ENCODE measurements around the gene DLG2. TPM values are rescaled to one million over a fixed set of nuclear protein-coding genes. Genes with fewer than 3 reads are reported as not detected.

The DLG2 gene
- total RNA-seq, 1 experiment from 2014 or later, result 2.7 TPM

- H3K9me2 ChIP-seq (replicated peaks; ENCODE audit: insufficient read depth, low read length), result no peaks in the 10 kb centered on the region
Observed at GRCh38 chr11:83768489-83768888, 1858.7 kb downstream of the DLG2 start.

GRCh38 chr11:83766932-83767331, 1860.2 kb downstream of the DLG2 start:
- Histone ChIP-seq H3K9ac (ENCODE audit: low read length) (no peak overlapping the region), H2AFZ (ENCODE audit: low read length) (no peak overlapping the region), H4K20me1 (ENCODE audit: insufficient read depth, low read depth, low read length) (no peaks in the 10 kb centered on the region), H3K4me1 (ENCODE audit: low read length) (no peaks in the 10 kb centered on the region), H3K27ac (ENCODE audit: low read length) (no peak overlapping the region), H3K36me3 (ENCODE audit: insufficient read depth, low read length) (no peaks in the 10 kb centered on the region), H3K9me2 (replicated peaks; ENCODE audit: insufficient read depth, low read length) (no peaks in the 10 kb centered on the region), H3K9me3 (ENCODE audit: low read length) (no peaks in the 10 kb centered on the region), H3K4me3 (ENCODE audit: low read length) (no peak overlapping the region), H3K79me2 (ENCODE audit: low read length) (no peaks in the 10 kb centered on the region), H3K4me2 (ENCODE audit: low read depth, low read length, poor library complexity, severe bottlenecking) (no peak overlapping the region), H3K27me3 (ENCODE audit: low read length) (0 out of 2 replicates have a peak, but pooled peaks cover 4% of the 10 kb centered on the region)
- DNase-seq, result no peak

More at GRCh38 chr11:83768489-83768888, 1858.7 kb downstream of the DLG2 start:
- Histone ChIP-seq H3K79me2 (ENCODE audit: low read length) (no peaks in the 10 kb centered on the region), H3K36me3 (ENCODE audit: insufficient read depth, low read length) (no peaks in the 10 kb centered on the region), H3K9ac (ENCODE audit: low read length) (no peak overlapping the region), H3K4me3 (ENCODE audit: low read length) (no peak overlapping the region), H3K27me3 (ENCODE audit: low read length) (peaks cover 6% of the 10 kb centered on the region; the same call in 1 of the 2 replicates), H3K27ac (ENCODE audit: low read length) (no peak overlapping the region), H2AFZ (ENCODE audit: low read length) (no peak overlapping the region), H3K9me3 (ENCODE audit: low read length) (no peaks in the 10 kb centered on the region), H4K20me1 (ENCODE audit: insufficient read depth, low read depth, low read length) (no peaks in the 10 kb centered on the region), H3K4me1 (ENCODE audit: low read length) (no peaks in the 10 kb centered on the region), H3K4me2 (ENCODE audit: low read depth, low read length, poor library complexity, severe bottlenecking) (no peak overlapping the region)
- DNase-seq, result no peak

GRCh38 chr11:83764643-83765042, 1862.5 kb downstream of the DLG2 start:
- Histone ChIP-seq H3K79me2 (ENCODE audit: low read length) (no peaks in the 10 kb centered on the region), H3K27me3 (ENCODE audit: low read length) (0 out of 2 replicates have a peak, but pooled peaks cover 4% of the 10 kb centered on the region), H2AFZ (ENCODE audit: low read length) (no peak overlapping the region), H3K4me3 (ENCODE audit: low read length) (no peak overlapping the region), H3K4me1 (ENCODE audit: low read length) (no peaks in the 10 kb centered on the region), H3K36me3 (ENCODE audit: insufficient read depth, low read length) (no peaks in the 10 kb centered on the region), H3K9ac (ENCODE audit: low read length) (no peak overlapping the region), H3K27ac (ENCODE audit: low read length) (no peak overlapping the region), H4K20me1 (ENCODE audit: insufficient read depth, low read depth, low read length) (no peaks in the 10 kb centered on the region), H3K9me3 (ENCODE audit: low read length) (no peaks in the 10 kb centered on the region), H3K9me2 (replicated peaks; ENCODE audit: insufficient read depth, low read length) (no peaks in the 10 kb centered on the region), H3K4me2 (ENCODE audit: low read depth, low read length, poor library complexity, severe bottlenecking) (no peak overlapping the region)
- DNase-seq, result no peak

- no peaks in the 10 kb centered on the region for H3K4me1 ChIP-seq (ENCODE audit: low read length)
Observed at GRCh38 chr11:83760932-83761331, 1866.2 kb downstream of the DLG2 start.

GRCh38 chr11:83759148-83759547, 1868.0 kb downstream of the DLG2 start:
- no peaks in the 10 kb centered on the region for H3K79me2 ChIP-seq (ENCODE audit: low read length)
- DNase-seq, result no peak
- no peaks in the 10 kb centered on the region for H3K9me2 ChIP-seq (replicated peaks; ENCODE audit: insufficient read depth, low read length)
- H3K4me1 ChIP-seq (ENCODE audit: low read length), result no peaks in the 10 kb centered on the region
- H3K9ac ChIP-seq (ENCODE audit: low read length), result no peak overlapping the region
- no peak overlapping the region for H3K4me2 ChIP-seq (ENCODE audit: low read depth, low read length, poor library complexity, severe bottlenecking)
- H3K27ac ChIP-seq (ENCODE audit: low read length), result no peak overlapping the region
- 0 out of 2 replicates have a peak, but pooled peaks cover 4% of the 10 kb centered on the region for H3K27me3 ChIP-seq (ENCODE audit: low read length)
- H2AFZ ChIP-seq (ENCODE audit: low read length), result no peak overlapping the region
- H3K36me3 ChIP-seq (ENCODE audit: insufficient read depth, low read length), result no peaks in the 10 kb centered on the region
- H3K9me3 ChIP-seq (ENCODE audit: low read length), result no peaks in the 10 kb centered on the region
- H3K4me3 ChIP-seq (ENCODE audit: low read length), result no peak overlapping the region
- no peaks in the 10 kb centered on the region for H4K20me1 ChIP-seq (ENCODE audit: insufficient read depth, low read depth, low read length)

More at GRCh38 chr11:83760932-83761331, 1866.2 kb downstream of the DLG2 start:
- no peak overlapping the region for H3K4me3 ChIP-seq (ENCODE audit: low read length)
- H3K9me3 ChIP-seq (ENCODE audit: low read length), result no peaks in the 10 kb centered on the region
- H3K36me3 ChIP-seq (ENCODE audit: insufficient read depth, low read length), result no peaks in the 10 kb centered on the region
- H3K27ac ChIP-seq (ENCODE audit: low read length), result no peak overlapping the region
- 0 out of 2 replicates have a peak, but pooled peaks cover 4% of the 10 kb centered on the region for H3K27me3 ChIP-seq (ENCODE audit: low read length)
- H3K79me2 ChIP-seq (ENCODE audit: low read length), result no peaks in the 10 kb centered on the region
- H3K9ac ChIP-seq (ENCODE audit: low read length), result no peak overlapping the region
- no peaks in the 10 kb centered on the region for H3K9me2 ChIP-seq (replicated peaks; ENCODE audit: insufficient read depth, low read length)
- DNase-seq, result no peak
- no peaks in the 10 kb centered on the region for H4K20me1 ChIP-seq (ENCODE audit: insufficient read depth, low read depth, low read length)
- H3K4me2 ChIP-seq (ENCODE audit: low read depth, low read length, poor library complexity, severe bottlenecking), result no peak overlapping the region
- H2AFZ ChIP-seq (ENCODE audit: low read length), result no peak overlapping the region

- H3K79me2 ChIP-seq (ENCODE audit: low read length), result no peaks in the 10 kb centered on the region
- no peaks in the 10 kb centered on the region for H4K20me1 ChIP-seq (ENCODE audit: insufficient read depth, low read depth, low read length)
- H2AFZ ChIP-seq (ENCODE audit: low read length), result no peak overlapping the region
- no peak overlapping the region for H3K9ac ChIP-seq (ENCODE audit: low read length)
- no peak overlapping the region for H3K4me3 ChIP-seq (ENCODE audit: low read length)
- no peaks in the 10 kb centered on the region for H3K4me1 ChIP-seq (ENCODE audit: low read length)
- DNase-seq, result no peak
- no peaks in the 10 kb centered on the region for H3K36me3 ChIP-seq (ENCODE audit: insufficient read depth, low read length)
- no peak overlapping the region for H3K27ac ChIP-seq (ENCODE audit: low read length)
- no peaks in the 10 kb centered on the region for H3K27me3 ChIP-seq (ENCODE audit: low read length)
- H3K9me3 ChIP-seq (ENCODE audit: low read length), result no peaks in the 10 kb centered on the region
- no peaks in the 10 kb centered on the region for H3K9me2 ChIP-seq (replicated peaks; ENCODE audit: insufficient read depth, low read length)
- no peak overlapping the region for H3K4me2 ChIP-seq (ENCODE audit: low read depth, low read length, poor library complexity, severe bottlenecking)
Observed at GRCh38 chr11:83751041-83751440, 1876.1 kb downstream of the DLG2 start.

GRCh38 chr11:83746921-83747585, 1880.1 kb downstream of the DLG2 start:
- no peaks in the 10 kb centered on the region; the same call in 1 of the 2 replicates for H3K9me3 ChIP-seq (ENCODE audit: low read length)
- no peak overlapping the region for H3K4me3 ChIP-seq (ENCODE audit: low read length)
- H3K4me1 ChIP-seq (ENCODE audit: low read length), result no peaks in the 10 kb centered on the region
- no peak overlapping the region for H2AFZ ChIP-seq (ENCODE audit: low read length)
- no peaks in the 10 kb centered on the region for H3K9me2 ChIP-seq (replicated peaks; ENCODE audit: insufficient read depth, low read length)
- DNase-seq, result no peak
- no peak overlapping the region for H3K27ac ChIP-seq (ENCODE audit: low read length)
- no peaks in the 10 kb centered on the region for H3K27me3 ChIP-seq (ENCODE audit: low read length)
- no peaks in the 10 kb centered on the region for H3K36me3 ChIP-seq (ENCODE audit: insufficient read depth, low read length)
- H3K9ac ChIP-seq (ENCODE audit: low read length), result no peak overlapping the region
- no peaks in the 10 kb centered on the region for H4K20me1 ChIP-seq (ENCODE audit: insufficient read depth, low read depth, low read length)
- no peak overlapping the region for H3K4me2 ChIP-seq (ENCODE audit: low read depth, low read length, poor library complexity, severe bottlenecking)
- no peaks in the 10 kb centered on the region for H3K79me2 ChIP-seq (ENCODE audit: low read length)

GRCh38 chr11:83744620-83745192, 1882.4 kb downstream of the DLG2 start:
- Histone ChIP-seq H3K27ac (ENCODE audit: low read length) (no peak overlapping the region), H3K9me2 (replicated peaks; ENCODE audit: insufficient read depth, low read length) (no peaks in the 10 kb centered on the region), H3K4me2 (ENCODE audit: low read depth, low read length, poor library complexity, severe bottlenecking) (no peak overlapping the region), H3K4me1 (ENCODE audit: low read length) (no peaks in the 10 kb centered on the region), H3K79me2 (ENCODE audit: low read length) (no peaks in the 10 kb centered on the region), H3K4me3 (ENCODE audit: low read length) (no peak overlapping the region), H4K20me1 (ENCODE audit: insufficient read depth, low read depth, low read length) (no peaks in the 10 kb centered on the region), H3K27me3 (ENCODE audit: low read length) (no peaks in the 10 kb centered on the region), H3K9me3 (ENCODE audit: low read length) (no peaks in the 10 kb centered on the region; the same call in 1 of the 2 replicates), H3K9ac (ENCODE audit: low read length) (no peak overlapping the region), H2AFZ (ENCODE audit: low read length) (no peak overlapping the region), H3K36me3 (ENCODE audit: insufficient read depth, low read length) (no peaks in the 10 kb centered on the region)
- DNase-seq, result no peak

Data from Karpas-422 (cell line).